AG04449 (cell line): Measurements from ENCODE around the gene PUM1.

Source experiments
- CTCF ChIA-PET: fragments of 350-600 bp; formaldehyde crosslinking; extraction: SDS; loops from one replicate; lab custom pipeline; 2021; ENCODE audit warnings: antibody characterized with exemption; lab: Yijun Ruan, JAX
- POLR2A ChIA-PET: fragments of 400-600, 350-600 bp; formaldehyde crosslinking; extraction: SDS; loops from one replicate; lab custom pipeline; 2020; ENCODE audit warnings: antibody characterized with exemption, inconsistent platforms; lab: Yijun Ruan, JAX
- DNase-seq: peaks from one replicate; pipeline ENCODE4 v3.0.0-alpha.2; 2010; ENCODE audit warnings: low read depth, low spot score
- H3K4me3 ChIP-seq: 2 replicates; pipeline ENCODE4 v1.5.1; 2011; ENCODE audit warnings: low read depth, mild to moderate bottlenecking, control low read depth, low read length
- TF ChIP-seq, protein P1 (sequence below): IDR thresholded peaks from one replicate; pipeline ENCODE4 v1.5.1; 2011; ENCODE audit warnings: mild to moderate bottlenecking, moderate library complexity, low read length, control low read depth, inconsistent platforms; ENCODE audit not compliant: insufficient read depth; ENCODE audit errors: missing control alignments

PUM1 gene

DNA sequence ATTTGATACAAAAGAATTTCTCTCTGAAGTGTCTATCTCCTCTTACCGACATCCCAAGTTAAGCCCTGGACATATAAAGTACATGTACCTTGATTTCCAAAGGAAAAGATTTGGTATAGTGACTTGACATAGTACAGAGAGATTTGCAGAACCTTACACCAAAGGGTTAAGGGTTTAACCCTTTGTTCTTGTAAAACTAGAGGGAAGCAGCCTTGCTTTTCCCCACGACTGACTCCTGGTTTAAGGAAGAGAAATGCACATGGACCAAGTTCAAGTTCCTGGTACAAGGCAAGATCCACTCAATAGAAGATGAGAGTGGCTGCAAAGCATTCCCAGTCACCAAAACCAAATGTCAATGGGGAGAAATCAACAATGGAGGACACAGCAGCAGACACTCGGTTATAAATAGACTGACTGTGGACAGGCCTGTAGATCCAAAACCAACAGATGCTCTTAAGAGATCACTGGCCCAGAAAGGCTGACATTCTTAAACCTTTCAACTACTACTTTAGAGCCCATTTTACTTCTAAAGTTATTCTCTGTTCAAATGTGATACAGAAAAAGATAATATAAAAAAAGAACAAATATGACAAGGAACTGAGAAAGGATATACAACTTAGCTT is 69.4 kb downstream of the PUM1 start:
- TF ChIP-seq, protein P1, sequence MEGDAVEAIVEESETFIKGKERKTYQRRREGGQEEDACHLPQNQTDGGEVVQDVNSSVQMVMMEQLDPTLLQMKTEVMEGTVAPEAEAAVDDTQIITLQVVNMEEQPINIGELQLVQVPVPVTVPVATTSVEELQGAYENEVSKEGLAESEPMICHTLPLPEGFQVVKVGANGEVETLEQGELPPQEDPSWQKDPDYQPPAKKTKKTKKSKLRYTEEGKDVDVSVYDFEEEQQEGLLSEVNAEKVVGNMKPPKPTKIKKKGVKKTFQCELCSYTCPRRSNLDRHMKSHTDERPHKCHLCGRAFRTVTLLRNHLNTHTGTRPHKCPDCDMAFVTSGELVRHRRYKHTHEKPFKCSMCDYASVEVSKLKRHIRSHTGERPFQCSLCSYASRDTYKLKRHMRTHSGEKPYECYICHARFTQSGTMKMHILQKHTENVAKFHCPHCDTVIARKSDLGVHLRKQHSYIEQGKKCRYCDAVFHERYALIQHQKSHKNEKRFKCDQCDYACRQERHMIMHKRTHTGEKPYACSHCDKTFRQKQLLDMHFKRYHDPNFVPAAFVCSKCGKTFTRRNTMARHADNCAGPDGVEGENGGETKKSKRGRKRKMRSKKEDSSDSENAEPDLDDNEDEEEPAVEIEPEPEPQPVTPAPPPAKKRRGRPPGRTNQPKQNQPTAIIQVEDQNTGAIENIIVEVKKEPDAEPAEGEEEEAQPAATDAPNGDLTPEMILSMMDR, result no peak
- ChIA-PET POLR2A (no interaction called here), CTCF (interaction anchor here (1.9 kb wide), 1 partner anchor 11 kb away, joined by 7 read pairs; no protein-coding TSS in a partner anchor)
- no peak for DNase-seq
- no peak overlapping the region for H3K4me3 ChIP-seq

DNA sequence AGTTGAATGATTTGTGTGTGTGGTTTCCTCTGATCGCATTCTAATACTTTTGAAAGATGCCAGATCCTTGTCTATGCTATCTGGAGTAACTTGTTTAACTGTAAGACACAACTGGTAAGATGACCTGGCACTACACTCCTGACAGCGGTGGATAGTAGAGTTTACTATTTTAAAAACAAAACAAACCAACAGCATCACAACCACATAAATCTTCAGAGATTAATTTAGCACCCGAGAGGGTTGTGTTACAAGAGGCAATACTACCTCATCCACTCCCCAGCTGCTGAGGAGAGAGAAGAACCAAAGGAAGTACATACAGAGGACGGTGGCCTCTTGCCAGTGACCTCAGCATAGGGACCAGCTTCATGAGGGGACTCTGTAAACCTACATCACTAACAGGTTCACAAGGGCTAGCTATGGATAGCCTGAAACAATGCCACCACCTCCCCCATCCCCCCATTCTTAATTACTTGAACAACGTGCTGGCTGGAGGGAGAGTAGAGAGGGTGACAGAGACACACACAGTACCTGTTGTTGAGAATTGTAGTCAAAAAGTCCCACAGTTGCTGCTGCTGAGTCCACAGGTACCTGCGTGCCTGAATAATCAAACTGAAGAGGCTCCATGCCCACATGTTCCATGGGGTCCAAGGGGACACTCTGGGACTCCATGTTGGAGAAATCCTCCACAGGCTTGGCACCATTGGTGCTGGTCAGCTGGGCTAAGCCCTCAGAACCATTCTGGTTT is 73.5 kb downstream of the PUM1 start:
- ChIA-PET POLR2A (no interaction called here), CTCF (interaction anchor here (0.8 to 2.4 kb wide), 2 partner anchors 12 to 13 kb away, joined by 3 to 8 read pairs; no protein-coding TSS in a partner anchor)
- DNase-seq, result no peak
- TF ChIP-seq, protein P1, result no peak
- no peak overlapping the region for H3K4me3 ChIP-seq

DNA sequence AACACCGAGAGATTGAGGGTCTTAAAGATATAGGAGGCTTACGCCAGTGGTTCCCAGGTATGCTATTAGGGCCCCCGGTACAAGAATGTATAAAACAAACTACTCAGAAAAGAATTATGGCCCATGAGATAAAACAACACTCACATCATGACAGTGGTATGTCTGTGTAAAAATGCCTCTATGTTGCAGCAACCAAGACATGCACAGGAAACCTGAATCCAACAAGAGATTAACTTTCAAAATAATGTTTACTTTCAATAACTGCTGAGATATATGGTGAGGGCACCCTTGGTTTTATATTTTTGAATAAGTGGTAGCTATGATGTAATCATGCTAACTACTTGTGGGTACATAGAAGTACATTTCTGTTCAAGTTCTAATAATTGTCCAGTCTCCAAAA is 74.9 kb downstream of the PUM1 start:
- ChIA-PET CTCF (interaction anchor here (1.9 to 2.4 kb wide), 2 partner anchors 10 to 14 kb away, joined by 4 to 8 read pairs; no protein-coding TSS in a partner anchor), POLR2A (no interaction called here)
- TF ChIP-seq, protein P1, result no peak
- no peak overlapping the region for H3K4me3 ChIP-seq
- DNase-seq, result no peak

DNA sequence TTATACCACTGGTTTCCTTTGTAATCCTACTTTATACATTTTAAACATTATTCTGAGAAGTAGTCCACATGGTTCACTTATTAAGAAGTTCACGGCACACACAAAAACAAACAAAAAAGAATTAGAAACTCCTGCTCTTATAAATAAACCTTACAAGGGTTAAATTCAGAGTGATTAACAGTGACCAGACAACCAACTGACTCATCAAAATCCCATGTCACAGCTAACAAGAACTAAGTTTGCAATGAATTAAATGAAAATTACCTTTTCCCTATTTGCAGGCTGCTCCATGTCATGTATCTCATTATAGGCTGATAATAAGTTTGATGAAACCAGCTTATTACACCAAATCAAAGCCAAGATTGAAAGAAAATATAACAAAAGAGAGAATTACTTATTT is 77.5 kb downstream of the PUM1 start:
- H3K4me3 ChIP-seq, result no peak overlapping the region
- TF ChIP-seq, protein P1, result no peak
- ChIA-PET POLR2A (no interaction called here), CTCF (interaction anchor here (1.2 kb wide), 2 partner anchors 10 to 12 kb away, joined by 3 to 4 read pairs; no protein-coding TSS in a partner anchor)
- DNase-seq, result no peak

DNA sequence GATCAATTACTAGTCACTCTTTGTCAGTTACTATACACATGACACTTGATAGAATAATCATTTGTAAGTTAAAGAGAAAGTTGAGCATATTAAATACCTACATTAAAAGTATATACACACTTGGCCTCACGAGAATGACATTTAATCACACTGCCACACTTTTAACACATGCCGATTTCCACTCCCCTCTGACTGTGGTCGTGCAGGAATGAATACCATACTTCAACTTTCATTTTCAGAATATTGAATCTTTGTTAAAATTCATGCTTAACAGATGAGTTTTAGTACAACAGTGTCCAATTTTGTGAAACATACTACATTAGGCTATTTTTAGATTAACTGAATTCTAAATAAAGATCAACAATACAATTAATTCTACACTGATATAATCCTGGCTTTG is 78.8 kb downstream of the PUM1 start:
- no peak for DNase-seq
- CTCF ChIA-PET, result interaction anchor here (1.3 kb wide), 1 partner anchor 17 kb away, joined by 4 read pairs; no protein-coding TSS in a partner anchor
- TF ChIP-seq, protein P1, result no peak
- POLR2A ChIA-PET, result no interaction called here
- no peak overlapping the region for H3K4me3 ChIP-seq

DNA sequence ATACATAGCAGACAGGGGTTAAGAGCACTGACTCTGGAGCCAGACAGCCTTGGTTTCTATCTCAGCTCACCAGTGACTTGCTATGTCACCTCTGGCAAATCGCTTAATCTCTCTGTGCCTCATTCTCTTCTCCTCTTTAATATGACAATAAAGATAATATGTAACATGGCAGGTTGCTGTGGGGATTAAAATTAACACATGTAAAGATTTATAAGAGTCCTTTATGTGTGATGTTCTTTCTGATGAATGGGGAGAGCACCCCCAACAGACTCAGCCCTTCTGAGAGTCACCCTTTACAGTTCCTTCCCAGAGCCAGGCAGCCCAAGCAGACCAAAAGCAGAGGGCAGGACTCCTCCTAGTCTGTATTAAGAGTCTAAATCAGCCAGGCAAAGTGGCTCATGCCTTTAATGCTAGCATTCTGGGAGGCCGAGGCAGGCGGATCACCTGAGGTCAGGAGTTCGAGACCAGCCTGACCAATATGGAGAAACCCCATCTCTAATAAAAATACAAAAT is 80.5 kb downstream of the PUM1 start:
- ChIA-PET CTCF (interaction anchor here (1.2 to 1.4 kb wide), 2 partner anchors 20 to 183 kb away, joined by 3 to 9 read pairs; no protein-coding TSS in a partner anchor), POLR2A (no interaction called here)
- H3K4me3 ChIP-seq, result no peak overlapping the region
- TF ChIP-seq, protein P1, result no peak
- no peak for DNase-seq
